ENCODE data around the gene ARMC12. TPM values are rescaled to one million over a fixed set of nuclear protein-coding genes. Genes with fewer than 3 reads are reported as not detected.

ARMC12 gene
- polyA plus RNA-seq, 2 of the 4 experiments (the other 2 are of a cell fraction): 0.44 to 0.88 TPM

DNA sequence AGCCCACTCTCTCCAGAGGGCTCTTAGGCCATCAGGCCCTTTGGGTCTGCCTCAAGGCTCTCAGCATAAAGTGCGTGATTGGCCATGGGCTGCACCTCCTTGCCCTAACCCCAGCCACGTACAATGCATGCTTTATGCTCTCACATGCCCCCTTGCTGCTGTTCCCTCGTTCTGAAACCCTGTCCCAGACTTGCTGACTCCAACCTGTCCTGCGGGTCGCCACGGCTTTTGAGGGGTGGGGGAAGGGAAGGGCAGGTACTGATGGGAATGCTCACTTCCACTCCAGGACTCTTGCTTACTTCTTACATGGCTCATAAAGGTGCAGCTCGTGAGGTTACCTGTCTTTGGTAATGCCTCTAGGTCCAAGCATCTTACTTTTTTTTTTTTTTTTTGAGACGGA is 6.0 kb downstream of the ARMC12 start:
- 43% methylated on average over 8 of the region's 8 CpGs for WGBS (ENCODE audit: missing lambda C conversion rate)
- Histone ChIP-seq H3K27ac (no peak overlapping the region), H3K4me2 (no peak overlapping the region), H3K9me3 (no peaks in the 10 kb centered on the region), H3K4me1 (no peaks in the 10 kb centered on the region), H3K4me3 (no peak overlapping the region)
- ATAC-seq (no peak), DNase-seq (ENCODE audit: low read depth in 1 of 2, low spot score in 1 of 2) (no peak), FAIRE-seq (no peak)
- ChIA-PET POLR2A (no interaction called here), CTCF (no interaction called here)
- TF ChIP-seq TP53 (CRISPR knock-in tag; IDR thresholded peaks at IDR 0.05) (no peak), FOSB (CRISPR knock-in tag; IDR thresholded peaks at IDR 0.05) (no peak), HEYL (CRISPR knock-in tag; IDR thresholded peaks at IDR 0.05) (no peak), NPAS2 (CRISPR knock-in tag; IDR thresholded peaks at IDR 0.05; ENCODE audit: borderline replicate concordance) (no peak), CEBPB (IDR thresholded peaks at IDR 0.05) (no peak), EHMT2 (IDR thresholded peaks at IDR 0.05; ENCODE audit: low read depth) (no peak), POLR2AphosphoS2 (conservative IDR thresholded peaks at IDR 0.05; ENCODE audit: low read length) (no peak), PBX3 (IDR thresholded peaks at IDR 0.05) (no peak), ZFP36 (IDR thresholded peaks at IDR 0.05; ENCODE audit: borderline replicate concordance, partially characterized antibody) (no peak), HOXB5 (CRISPR knock-in tag; IDR thresholded peaks at IDR 0.05) (no peak), MAFK (IDR thresholded peaks at IDR 0.05; ENCODE audit: partially characterized antibody) (no peak), MYC (IDR thresholded peaks at IDR 0.05; ENCODE audit: borderline replicate concordance, low read length) (no peak), ZC3H11A (IDR thresholded peaks at IDR 0.05) (no peak), PHF8 (IDR thresholded peaks at IDR 0.05; ENCODE audit: borderline replicate concordance, low read depth) (no peak), EP300 (IDR thresholded peaks at IDR 0.05) (no peak), CBX2 (IDR thresholded peaks at IDR 0.05; ENCODE audit: borderline replicate concordance, low read depth) (no peak), CTCF (IDR thresholded peaks at IDR 0.05) (no peak)

DNA sequence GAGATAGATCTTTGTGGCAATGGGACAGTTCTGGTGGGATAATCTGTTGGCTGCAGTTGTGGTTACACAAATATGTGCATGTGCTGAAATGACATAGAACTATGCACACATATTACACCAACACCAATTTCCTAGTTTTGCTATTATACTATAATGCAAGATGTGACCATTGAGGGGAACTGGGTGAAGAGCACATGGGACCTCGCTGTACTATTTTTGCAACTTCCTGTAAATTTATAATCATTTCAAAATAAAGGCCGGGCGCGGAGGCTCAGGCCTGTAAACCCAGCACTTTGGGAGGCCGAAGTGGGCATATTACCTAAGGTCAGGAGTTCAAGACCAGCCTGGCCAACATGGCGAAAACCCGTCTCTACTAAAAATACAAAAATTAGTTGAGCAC is 8.7 kb downstream of the ARMC12 start:
- Histone ChIP-seq H3K9me3 (no peaks in the 10 kb centered on the region), H3K4me2 (no peak overlapping the region), H3K27ac (no peak overlapping the region), H3K4me1 (no peaks in the 10 kb centered on the region), H3K4me3 (no peak overlapping the region)
- ATAC-seq (no peak), DNase-seq (ENCODE audit: low read depth in 1 of 2, low spot score in 1 of 2) (no peak), FAIRE-seq (no peak)
- ChIA-PET POLR2A (no interaction called here), CTCF (no interaction called here)
- TF ChIP-seq EHF (CRISPR knock-in tag; IDR thresholded peaks at IDR 0.05) (no peak), HOXB5 (CRISPR knock-in tag; IDR thresholded peaks at IDR 0.05) (no peak), HOXA7 (CRISPR knock-in tag; IDR thresholded peaks at IDR 0.05) (no peak), FOSB (CRISPR knock-in tag; IDR thresholded peaks at IDR 0.05) (no peak), SREBF2 (IDR thresholded peaks at IDR 0.05) (no peak), HEYL (CRISPR knock-in tag; IDR thresholded peaks at IDR 0.05) (no peak), ESRRA (IDR thresholded peaks at IDR 0.05; ENCODE audit: borderline replicate concordance, low read length) (no peak)
- WGBS (ENCODE audit: missing lambda C conversion rate): 72% methylated on average over 7 of the region's 7 CpGs

DNA sequence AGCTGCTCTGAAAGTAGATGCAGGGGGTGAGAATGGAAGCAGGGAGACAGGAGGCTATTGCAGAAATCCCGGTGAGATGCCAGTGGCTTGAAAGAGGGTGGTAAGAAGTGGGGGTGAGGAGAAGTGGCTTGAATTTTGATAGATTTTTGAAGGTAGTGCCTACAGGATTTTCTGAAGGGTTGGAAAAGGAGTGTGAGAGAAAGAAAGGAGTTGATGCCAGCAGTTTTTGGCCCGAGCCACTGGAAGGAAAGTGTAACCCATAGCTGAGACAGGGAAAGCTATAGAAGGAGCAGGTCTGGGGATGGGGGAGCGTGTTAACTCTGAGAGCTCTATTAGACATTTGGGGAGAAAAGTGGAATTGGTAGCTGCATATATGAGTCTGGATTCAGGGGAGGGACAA is 9.7 kb downstream of the ARMC12 start:
- no peak for TF ChIP-seq FOSB (CRISPR knock-in tag; IDR thresholded peaks at IDR 0.05)
- WGBS (ENCODE audit: missing lambda C conversion rate): 52% methylated on average over 3 of the region's 3 CpGs
- H3K4me1 ChIP-seq: no peaks in the 10 kb centered on the region
- ATAC-seq: no peak
- DNase-seq (ENCODE audit: low read depth in 1 of 2, low spot score in 1 of 2): no peak
- ChIA-PET CTCF (interaction anchor here (0.7 to 1.7 kb wide), 2 partner anchors 9 to 158 kb away, joined by 4 read pairs; no protein-coding TSS in a partner anchor), POLR2A (interaction anchor here (0.7 kb wide), 1 partner anchor 250 kb away, joined by 5 read pairs; the partner anchor contains the start of gene TEAD3)
- no peaks in the 10 kb centered on the region for H3K9me3 ChIP-seq
- no peak for FAIRE-seq
- no peak overlapping the region for H3K4me3 ChIP-seq
- no peak overlapping the region for H3K27ac ChIP-seq
- no peak overlapping the region for H3K4me2 ChIP-seq

Data from A549 (cell line).